HG02571 (cell line): ENCODE results near the gene PTPN20.

ENCODE experiments used
- ATAC-seq: cut with Tn5 transposase; IDR thresholded peaks from one replicate; pipeline ENCODE4 v1.9.1; 2021; ENCODE audit warnings: mild to moderate bottlenecking, moderate library complexity; ENCODE audit not compliant: unreplicated experiment

PTPN20 gene

GRCh38 chr10:47019155-47020145 lies 108.2 kb downstream of the PTPN20 start:
- ATAC-seq = no peak

- no peak for ATAC-seq
These were observed 109.2 kb downstream of the PTPN20 start for GRCh38 chr10:47020471-47020870.

- no peak for ATAC-seq
These were observed 110.6 kb downstream of the PTPN20 start for GRCh38 chr10:47021850-47022249.

GRCh38 chr10:47022311-47023131 lies 111.3 kb downstream of the PTPN20 start:
- no peak for ATAC-seq

GRCh38 chr10:47023237-47024045 lies 112.2 kb downstream of the PTPN20 start:
- ATAC-seq = no peak

- no peak for ATAC-seq
These were observed 112.8 kb downstream of the PTPN20 start for GRCh38 chr10:47024046-47024322.

GRCh38 chr10:47024399-47025252 lies 113.4 kb downstream of the PTPN20 start:
- ATAC-seq = no peak

- ATAC-seq = no peak
These were observed 114.0 kb downstream of the PTPN20 start for GRCh38 chr10:47025253-47025539.

GRCh38 chr10:47025540-47026300 lies 114.5 kb downstream of the PTPN20 start:
- ATAC-seq = no peak

GRCh38 chr10:47026301-47027107 lies 115.3 kb downstream of the PTPN20 start:
- ATAC-seq = no peak

- ATAC-seq = no peak
These were observed 116.0 kb downstream of the PTPN20 start for GRCh38 chr10:47027108-47027783.

- ATAC-seq = no peak
These were observed 116.6 kb downstream of the PTPN20 start for GRCh38 chr10:47027784-47028260.

- no peak for ATAC-seq
These were observed 117.2 kb downstream of the PTPN20 start for GRCh38 chr10:47028466-47028865.

- ATAC-seq = no peak
These were observed 118.2 kb downstream of the PTPN20 start for GRCh38 chr10:47029181-47030009.

GRCh38 chr10:47030191-47030703 lies 119.0 kb downstream of the PTPN20 start:
- ATAC-seq = no peak

- ATAC-seq = no peak
These were observed 120.1 kb downstream of the PTPN20 start for GRCh38 chr10:47031211-47031900.
